Osteocyte (in vitro differentiated cells): ENCODE measurements around the gene DGKD. TPM values are rescaled to one million over a fixed set of nuclear protein-coding genes. Genes with fewer than 3 reads are reported as not detected.

ENCODE experiments used
- DNase-seq: peaks from one replicate; pipeline ENCODE4 v3.0.0; 2021; ENCODE audit warnings: mixed read lengths; ENCODE audit not compliant: unreplicated experiment; ENCODE audit errors: extremely low spot score
- H3K27ac Mint-ChIP-seq: one replicate; pipeline ENCODE4 v1.8.0; 2021; ENCODE audit warnings: mild to moderate bottlenecking, mixed read lengths; ENCODE audit not compliant: unreplicated experiment
- H3K27me3 Mint-ChIP-seq: one replicate; pipeline ENCODE4 v1.8.0; 2021; ENCODE audit warnings: mixed read lengths; ENCODE audit not compliant: unreplicated experiment
- H3K36me3 Mint-ChIP-seq: one replicate; pipeline ENCODE4 v1.8.0; 2021; ENCODE audit warnings: mixed read lengths; ENCODE audit not compliant: unreplicated experiment
- H3K4me1 Mint-ChIP-seq: one replicate; pipeline ENCODE4 v1.8.0; 2021; ENCODE audit warnings: mixed read lengths; ENCODE audit not compliant: unreplicated experiment
- H3K4me3 Mint-ChIP-seq: one replicate; pipeline ENCODE4 v1.8.0; 2021; ENCODE audit warnings: mild to moderate bottlenecking, moderate library complexity, mixed read lengths; ENCODE audit not compliant: unreplicated experiment
- H3K9me3 Mint-ChIP-seq: one replicate; pipeline ENCODE4 v1.8.0; 2021; ENCODE audit warnings: mixed read lengths; ENCODE audit not compliant: unreplicated experiment
- total RNA-seq: library from RNA; stranded (reverse); gene quantifications from 2 replicates; pipeline ENCODE4 v1.2.1, GENCODE V29; 2021
- TF ChIP-seq, protein P1 (sequence below): fragments of 200-600 bp; sonication (generic); IDR thresholded peaks from 2 replicates; pipeline ENCODE4 v1.5.0; 2021; ENCODE audit warnings: antibody characterized with exemption, mild to moderate bottlenecking, moderate library complexity

Gene DGKD
- total RNA-seq, 1 donor from 2014 or later, result 70.5 TPM

DNA sequence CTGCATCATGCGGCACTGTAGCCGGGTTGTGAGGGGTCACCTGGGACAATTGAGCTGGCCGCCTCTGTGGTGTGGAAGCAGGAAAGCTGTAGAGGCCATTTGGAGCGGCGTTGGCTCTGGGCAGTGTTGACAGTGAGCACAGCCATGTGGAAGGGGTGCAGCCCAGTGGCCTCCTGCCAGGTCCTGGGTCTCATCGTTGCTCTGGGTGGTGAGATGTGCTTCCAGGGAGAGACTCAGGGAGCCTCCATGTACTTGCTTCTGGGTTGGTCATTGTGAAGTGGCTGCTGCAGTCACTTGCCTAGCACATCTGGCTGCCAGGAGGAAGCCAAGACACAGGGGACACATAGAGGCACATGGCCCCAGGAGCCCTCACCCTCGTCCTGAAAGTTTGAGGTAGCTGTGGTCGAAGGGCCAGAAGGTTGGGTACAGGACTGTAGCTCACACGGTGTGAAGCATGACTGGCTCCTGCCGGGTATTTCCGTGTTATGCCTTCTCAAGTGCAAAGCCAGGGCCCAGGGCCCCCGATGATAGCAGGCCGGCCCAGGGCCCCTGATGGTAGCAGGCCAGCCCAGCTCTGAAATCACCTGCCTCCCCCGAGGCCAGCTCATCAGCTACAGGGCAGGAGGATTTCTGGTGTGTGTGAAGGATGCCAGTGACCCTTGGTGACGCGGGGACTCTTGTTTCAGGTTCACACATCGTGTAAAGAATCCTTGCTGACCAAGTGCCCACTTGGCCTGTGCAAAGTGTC, 82.6 kb downstream of the DGKD start:
- Mint-ChIP-seq H3K4me1 (peaks cover 2% of the 10 kb centered on the region), H3K4me3 (no peak overlapping the region), H3K27ac (no peak overlapping the region), H3K27me3 (no peaks in the 10 kb centered on the region), H3K9me3 (peaks cover 6% of the 10 kb centered on the region), H3K36me3 (peaks cover 32% of the 10 kb centered on the region)
- TF ChIP-seq, protein P1, sequence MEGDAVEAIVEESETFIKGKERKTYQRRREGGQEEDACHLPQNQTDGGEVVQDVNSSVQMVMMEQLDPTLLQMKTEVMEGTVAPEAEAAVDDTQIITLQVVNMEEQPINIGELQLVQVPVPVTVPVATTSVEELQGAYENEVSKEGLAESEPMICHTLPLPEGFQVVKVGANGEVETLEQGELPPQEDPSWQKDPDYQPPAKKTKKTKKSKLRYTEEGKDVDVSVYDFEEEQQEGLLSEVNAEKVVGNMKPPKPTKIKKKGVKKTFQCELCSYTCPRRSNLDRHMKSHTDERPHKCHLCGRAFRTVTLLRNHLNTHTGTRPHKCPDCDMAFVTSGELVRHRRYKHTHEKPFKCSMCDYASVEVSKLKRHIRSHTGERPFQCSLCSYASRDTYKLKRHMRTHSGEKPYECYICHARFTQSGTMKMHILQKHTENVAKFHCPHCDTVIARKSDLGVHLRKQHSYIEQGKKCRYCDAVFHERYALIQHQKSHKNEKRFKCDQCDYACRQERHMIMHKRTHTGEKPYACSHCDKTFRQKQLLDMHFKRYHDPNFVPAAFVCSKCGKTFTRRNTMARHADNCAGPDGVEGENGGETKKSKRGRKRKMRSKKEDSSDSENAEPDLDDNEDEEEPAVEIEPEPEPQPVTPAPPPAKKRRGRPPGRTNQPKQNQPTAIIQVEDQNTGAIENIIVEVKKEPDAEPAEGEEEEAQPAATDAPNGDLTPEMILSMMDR, result no peak
- DNase-seq, result no peak

DNA sequence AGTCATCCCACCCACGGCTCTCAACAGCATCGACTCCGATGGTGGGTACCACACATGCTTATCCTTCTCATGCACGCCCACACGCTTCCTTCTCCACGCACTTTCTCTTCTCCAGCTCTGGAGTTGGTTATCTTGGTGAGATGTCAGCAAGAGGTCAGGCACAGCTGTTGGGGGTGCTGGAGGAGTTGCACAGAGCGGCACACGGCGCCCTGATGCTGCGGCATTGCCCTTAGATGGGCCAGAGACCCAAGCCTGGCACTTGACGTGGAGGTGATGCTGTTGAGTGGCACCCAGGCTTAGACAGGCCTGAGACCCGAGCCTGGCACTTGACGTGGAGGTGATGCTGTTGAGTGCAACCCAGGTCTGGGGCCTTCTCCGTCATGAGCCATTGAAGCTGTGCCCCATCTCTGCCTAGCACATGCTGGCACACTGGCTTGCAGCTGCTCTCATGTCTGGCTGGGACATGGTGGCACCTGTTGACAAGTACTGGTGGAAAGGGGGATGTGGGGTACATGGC, 83.2 kb downstream of the DGKD start:
- Mint-ChIP-seq H3K4me3 (no peak overlapping the region), H3K4me1 (peaks cover 1% of the 10 kb centered on the region), H3K9me3 (peaks cover 5% of the 10 kb centered on the region), H3K27ac (no peak overlapping the region), H3K27me3 (no peaks in the 10 kb centered on the region), H3K36me3 (peaks cover 32% of the 10 kb centered on the region)
- TF ChIP-seq, protein P1, result no peak
- DNase-seq, result no peak

DNA sequence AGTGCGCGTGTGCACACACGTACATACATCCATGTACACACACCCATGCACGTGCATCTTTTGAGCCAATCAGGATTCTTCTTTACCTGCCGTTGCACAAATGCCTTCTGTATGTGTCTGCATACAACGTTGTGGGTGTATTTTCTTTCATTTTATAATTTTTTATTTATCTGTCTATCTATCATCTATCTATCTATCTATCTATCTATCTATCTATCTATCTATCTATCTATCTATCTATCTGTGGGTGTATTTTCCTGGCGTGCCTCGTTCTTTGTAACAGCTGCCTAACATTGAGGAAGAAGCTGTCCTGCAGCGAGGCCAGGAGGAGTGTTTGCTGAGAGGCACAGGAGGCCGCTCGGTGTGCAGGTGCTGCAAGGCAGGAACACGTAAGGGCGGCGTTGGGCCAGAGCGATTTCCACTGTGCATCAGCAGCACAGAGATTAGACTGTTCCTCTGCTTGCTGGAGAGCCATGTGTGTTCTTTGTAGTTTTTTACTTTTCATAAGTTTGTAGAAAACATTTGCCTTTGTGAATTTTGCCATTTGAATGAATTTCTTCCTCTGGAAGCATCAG, 84.4 kb downstream of the DGKD start:
- Mint-ChIP-seq H3K27ac (no peak overlapping the region), H3K27me3 (no peaks in the 10 kb centered on the region), H3K9me3 (no peaks in the 10 kb centered on the region), H3K4me1 (peaks cover 6% of the 10 kb centered on the region), H3K4me3 (no peak overlapping the region), H3K36me3 (peaks cover 35% of the 10 kb centered on the region)
- TF ChIP-seq, protein P1, result no peak
- DNase-seq, result no peak

DNA sequence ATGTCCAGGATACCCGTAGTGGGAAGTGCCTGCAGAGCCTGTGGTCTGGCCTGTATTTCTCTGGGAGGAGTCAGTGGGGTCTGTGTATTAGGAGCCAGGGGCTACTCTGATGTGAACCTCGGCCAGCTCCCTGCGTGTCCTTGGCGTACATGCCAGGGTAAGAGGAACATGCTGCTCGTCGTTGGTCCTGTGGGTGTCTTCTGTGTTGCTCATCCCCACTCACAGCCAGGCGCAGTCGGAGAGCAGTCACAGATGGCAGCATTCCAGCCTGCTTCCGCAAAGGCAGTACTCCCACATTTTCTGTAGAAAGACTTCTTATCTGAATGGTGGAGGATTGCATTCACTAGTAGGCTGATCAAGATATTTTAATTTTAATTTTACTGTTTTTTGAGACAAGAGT, 84.9 kb downstream of the DGKD start:
- Mint-ChIP-seq H3K9me3 (no peaks in the 10 kb centered on the region), H3K36me3 (peaks cover 35% of the 10 kb centered on the region), H3K27ac (no peak overlapping the region), H3K4me3 (no peak overlapping the region), H3K27me3 (no peaks in the 10 kb centered on the region), H3K4me1 (peaks cover 8% of the 10 kb centered on the region)
- TF ChIP-seq, protein P1, result no peak
- no peak for DNase-seq

DNA sequence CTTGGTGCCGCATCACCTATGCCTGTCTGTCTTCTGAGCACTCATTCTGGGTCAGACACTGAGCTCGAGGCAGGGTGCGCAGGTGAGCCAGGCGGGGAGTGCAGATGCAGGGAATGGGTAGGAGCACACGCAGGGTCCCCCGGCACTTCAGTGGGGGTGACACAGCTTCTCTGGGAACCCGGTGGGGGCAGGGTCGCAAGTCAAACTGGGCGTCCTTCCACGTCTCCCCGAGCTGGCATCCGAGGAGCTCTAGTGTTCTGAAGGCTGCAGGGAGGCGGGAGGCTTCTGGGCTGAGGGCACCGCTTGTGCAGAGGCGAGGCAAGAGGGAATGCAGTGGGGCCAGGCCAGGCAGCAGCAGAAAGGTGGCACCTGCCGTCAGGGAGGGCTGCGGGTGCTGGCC, 86.0 kb downstream of the DGKD start:
- no peak overlapping the region for H3K4me3 Mint-ChIP-seq
- H3K27ac Mint-ChIP-seq, result no peak overlapping the region
- TF ChIP-seq, protein P1, result no peak
- peaks cover 10% of the 10 kb centered on the region for H3K4me1 Mint-ChIP-seq
- no peak for DNase-seq
- H3K27me3 Mint-ChIP-seq, result no peaks in the 10 kb centered on the region
- H3K36me3 Mint-ChIP-seq, result peaks cover 32% of the 10 kb centered on the region
- H3K9me3 Mint-ChIP-seq, result no peaks in the 10 kb centered on the region
